ENCODE results near the gene ZC3HAV1L.

The ZC3HAV1L gene

GRCh38 chr7:139011373-139011772 lies 24.5 kb downstream of the ZC3HAV1L start:
- Histone ChIP-seq H4K20me1 (ENCODE audit: control insufficient read depth, insufficient read depth, low read depth, low read length) (no peaks in the 10 kb centered on the region), H3K4me1 (ENCODE audit: control insufficient read depth, low read length) (no peaks in the 10 kb centered on the region), H3K27me3 (ENCODE audit: control insufficient read depth, low read length) (0 out of 2 replicates have a peak, but pooled peaks cover 4% of the 10 kb centered on the region), H3K9me3 (ENCODE audit: control insufficient read depth, insufficient read depth, low read length) (no peaks in the 10 kb centered on the region), H3K36me3 (ENCODE audit: control insufficient read depth, low read length) (no peaks in the 10 kb centered on the region), H3K27ac (ENCODE audit: low read depth, low read length) (no peak overlapping the region), H3F3A (ENCODE audit: control insufficient read depth, insufficient read depth) (no peaks in the 10 kb centered on the region), H3K4me2 (ENCODE audit: low read length) (no peak overlapping the region), H3K9me2 (replicated peaks; ENCODE audit: control insufficient read depth, low read length) (no peaks in the 10 kb centered on the region), H3K79me2 (ENCODE audit: control insufficient read depth, low read length) (no peaks in the 10 kb centered on the region), H3K4me3 (ENCODE audit: low read length) (no peak overlapping the region)
- TF ChIP-seq EZH2phosphoT487 (IDR thresholded peaks at IDR 0.05; ENCODE audit: borderline replicate concordance, low read length) (no peak), CTCF (IDR thresholded peaks at IDR 0.05; ENCODE audit: low read depth, low read length, poor library complexity, severe bottlenecking) (no peak)

- Histone ChIP-seq H3K79me2 (ENCODE audit: control insufficient read depth, low read length) (no peaks in the 10 kb centered on the region), H3K4me2 (ENCODE audit: low read length) (no peak overlapping the region), H3F3A (ENCODE audit: control insufficient read depth, insufficient read depth) (no peaks in the 10 kb centered on the region), H3K36me3 (ENCODE audit: control insufficient read depth, low read length) (no peaks in the 10 kb centered on the region), H3K9me2 (replicated peaks; ENCODE audit: control insufficient read depth, low read length) (no peaks in the 10 kb centered on the region), H3K27ac (ENCODE audit: low read depth, low read length) (no peak overlapping the region), H3K4me3 (ENCODE audit: low read length) (no peak overlapping the region), H3K9me3 (ENCODE audit: control insufficient read depth, insufficient read depth, low read length) (peaks cover 8% of the 10 kb centered on the region), H3K27me3 (ENCODE audit: control insufficient read depth, low read length) (no peaks in the 10 kb centered on the region), H3K4me1 (ENCODE audit: control insufficient read depth, low read length) (no peaks in the 10 kb centered on the region), H4K20me1 (ENCODE audit: control insufficient read depth, insufficient read depth, low read depth, low read length) (no peaks in the 10 kb centered on the region)
- no peak for TF ChIP-seq EZH2phosphoT487 (IDR thresholded peaks at IDR 0.05; ENCODE audit: borderline replicate concordance, low read length)
- TF ChIP-seq CTCF (IDR thresholded peaks at IDR 0.05; ENCODE audit: low read depth, low read length, poor library complexity, severe bottlenecking), result no peak
These were observed 31.3 kb downstream of the ZC3HAV1L start for GRCh38 chr7:139004321-139005090.

GRCh38 chr7:138999414-138999813 lies 36.4 kb downstream of the ZC3HAV1L start:
- no peak overlapping the region for H3K27ac ChIP-seq (ENCODE audit: low read depth, low read length)
- H3K36me3 ChIP-seq (ENCODE audit: control insufficient read depth, low read length), result no peaks in the 10 kb centered on the region
- no peaks in the 10 kb centered on the region for H3K27me3 ChIP-seq (ENCODE audit: control insufficient read depth, low read length)
- peaks cover 2% of the 10 kb centered on the region; the same call in 1 of the 2 replicates for H3K9me3 ChIP-seq (ENCODE audit: control insufficient read depth, insufficient read depth, low read length)
- no peaks in the 10 kb centered on the region for H3F3A ChIP-seq (ENCODE audit: control insufficient read depth, insufficient read depth)
- H3K9me2 ChIP-seq (replicated peaks; ENCODE audit: control insufficient read depth, low read length), result no peaks in the 10 kb centered on the region; the same call in 1 of the 2 replicates
- H3K4me1 ChIP-seq (ENCODE audit: control insufficient read depth, low read length), result no peaks in the 10 kb centered on the region
- no peak overlapping the region for H3K4me3 ChIP-seq (ENCODE audit: low read length)
- H3K4me2 ChIP-seq (ENCODE audit: low read length), result no peak overlapping the region
- TF ChIP-seq EZH2phosphoT487 (IDR thresholded peaks at IDR 0.05; ENCODE audit: borderline replicate concordance, low read length) (no peak), CTCF (IDR thresholded peaks at IDR 0.05; ENCODE audit: low read depth, low read length, poor library complexity, severe bottlenecking) (no peak)
- no peaks in the 10 kb centered on the region for H3K79me2 ChIP-seq (ENCODE audit: control insufficient read depth, low read length)
- no peaks in the 10 kb centered on the region for H4K20me1 ChIP-seq (ENCODE audit: control insufficient read depth, insufficient read depth, low read depth, low read length)

All from DOHH2 (cell line).